Measurements from ENCODE around the gene SEMA6A. TPM values are rescaled to one million over a fixed set of nuclear protein-coding genes. Genes with fewer than 3 reads are reported as not detected.
A peak's percentile ranks its signal among the peaks of the same experiment; 100 is the strongest.

The SEMA6A gene
- total and polyA plus RNA-seq, 12 donors = 2.9 to 11.3 (median 7.8) TPM

DNA sequence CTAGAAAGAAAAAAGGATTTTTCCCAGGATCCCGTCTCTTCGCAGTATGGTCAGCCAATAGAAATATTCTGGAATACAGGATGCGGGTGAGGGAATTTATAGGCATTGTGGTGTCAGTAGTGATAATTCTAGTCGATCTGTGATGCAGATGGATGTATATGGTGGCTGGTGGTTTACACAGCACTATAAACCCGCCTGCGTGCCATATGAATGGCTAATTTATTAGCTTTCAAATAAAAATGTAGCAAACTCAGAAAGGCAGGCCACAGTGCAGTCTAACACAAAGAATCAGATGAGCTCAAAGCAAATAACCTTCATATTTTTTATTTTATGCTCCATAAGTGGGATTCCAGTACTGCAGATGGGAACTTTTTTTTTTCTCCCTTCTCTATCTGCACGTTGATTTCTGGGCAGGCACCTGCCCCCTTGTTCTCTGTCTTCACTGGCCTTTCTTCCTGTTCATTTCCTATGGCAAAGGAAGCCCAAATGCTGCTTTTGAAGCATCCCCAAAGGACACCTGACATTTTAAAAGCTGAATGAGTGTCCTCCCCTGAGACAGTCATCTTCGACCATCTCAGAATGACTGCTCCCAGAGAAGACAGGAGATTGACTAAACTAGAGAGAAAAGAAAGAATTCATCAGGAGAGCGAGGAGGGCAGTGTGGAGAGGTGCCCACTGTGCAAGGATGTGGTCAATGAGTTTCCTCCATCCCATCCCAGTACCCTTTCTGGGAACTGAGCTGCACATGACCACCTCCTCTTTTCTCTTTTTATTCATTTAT is 52.1 kb downstream of the SEMA6A start:
- no peak for TF ChIP-seq CTCF (IDR thresholded peaks at IDR 0.05)
- DNase-seq = no peak
- intact Hi-C loops (cut with DNase I) = no loop called here
- 80 to 87% methylated on average over 9 of the region's 9 CpGs for WGBS, 2 donors
- no peak overlapping the region for H3K4me3 ChIP-seq
- H3K4me1 ChIP-seq = peaks cover 0 to 61% (median 22%) of the 10 kb centered on the region in 9 donors
- no peaks in the 10 kb centered on the region for H3K9me3 ChIP-seq
- H3K27me3 ChIP-seq = no peaks in the 10 kb centered on the region
- no peaks in the 10 kb centered on the region for H3K36me3 ChIP-seq
- peak overlapping the region in 1 of 10 donors; percentile 59 for H3K27ac ChIP-seq
- no peak for ATAC-seq

DNA sequence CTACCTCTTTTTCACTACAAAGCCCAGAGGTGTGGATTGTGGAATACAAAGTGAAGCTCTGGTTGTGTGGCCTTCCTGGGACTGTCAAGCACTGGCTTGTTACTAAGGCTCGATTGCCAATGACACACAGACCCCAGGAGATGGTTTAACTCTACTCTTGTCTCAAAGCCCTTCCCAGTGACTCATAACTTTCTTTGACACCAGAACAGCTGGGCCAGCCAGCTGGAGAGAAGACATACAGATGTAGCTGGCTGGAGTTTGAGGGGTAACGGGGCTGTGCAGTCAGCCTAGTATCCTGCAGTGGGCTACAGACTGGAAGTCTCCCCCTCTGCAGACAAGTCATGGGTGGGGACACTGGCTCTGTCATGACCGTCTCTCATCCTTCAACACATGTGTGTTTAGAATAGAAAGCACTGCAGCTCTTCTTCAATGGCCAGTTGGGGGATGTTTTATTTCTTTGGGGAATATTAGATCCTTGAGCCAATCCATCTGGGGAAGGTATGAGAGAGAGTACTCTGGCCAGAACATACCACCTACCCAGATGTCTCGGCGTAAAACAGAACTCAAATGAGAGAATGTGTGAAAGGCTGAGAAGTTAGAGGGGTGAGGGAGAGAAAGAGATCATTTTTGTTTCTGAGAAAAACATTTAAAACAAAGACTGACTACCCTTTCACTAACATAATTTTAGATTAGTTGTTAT is 53.3 kb downstream of the SEMA6A start:
- H3K27ac ChIP-seq = peak overlapping the region in 9 of 10 donors; percentile 7 to 59 (median 40)
- no peaks in the 10 kb centered on the region for H3K36me3 ChIP-seq
- H3K27me3 ChIP-seq = no peaks in the 10 kb centered on the region
- no peak overlapping the region for H3K4me3 ChIP-seq
- peaks cover 0 to 73% (median 31%) of the 10 kb centered on the region in 9 donors for H3K4me1 ChIP-seq
- no peak for TF ChIP-seq CTCF (IDR thresholded peaks at IDR 0.05)
- intact Hi-C loops (cut with DNase I) = no loop called here
- ATAC-seq = peak; percentile 73 to 90 (median 80)
- H3K9me3 ChIP-seq = no peaks in the 10 kb centered on the region
- DNase-seq = peak in 1 of 2 donors; percentile 43
- WGBS, 2 donors = 60 to 75% methylated on average over 5 of the region's 5 CpGs

- DNase-seq (peak in 1 of 2 donors; percentile 13), ATAC-seq (peak; percentile 72 to 88 (median 80))
- H3K27me3 ChIP-seq = no peaks in the 10 kb centered on the region
- H3K9me3 ChIP-seq = no peaks in the 10 kb centered on the region
- no peak overlapping the region for H3K4me3 ChIP-seq
- TF ChIP-seq CTCF (IDR thresholded peaks at IDR 0.05) = no peak
- H3K27ac ChIP-seq = peak overlapping the region in 9 of 10 donors; percentile 7 to 59 (median 40)
- WGBS, 2 donors = 43 to 49% methylated on average over 1 of the region's 1 CpG
- intact Hi-C loops (cut with DNase I) = no loop called here
- peaks cover 0 to 78% (median 36%) of the 10 kb centered on the region in 9 donors for H3K4me1 ChIP-seq
- no peaks in the 10 kb centered on the region for H3K36me3 ChIP-seq
Measured at GRCh38 chr5:116520771-116521170, 53.9 kb downstream of the SEMA6A start.

DNA sequence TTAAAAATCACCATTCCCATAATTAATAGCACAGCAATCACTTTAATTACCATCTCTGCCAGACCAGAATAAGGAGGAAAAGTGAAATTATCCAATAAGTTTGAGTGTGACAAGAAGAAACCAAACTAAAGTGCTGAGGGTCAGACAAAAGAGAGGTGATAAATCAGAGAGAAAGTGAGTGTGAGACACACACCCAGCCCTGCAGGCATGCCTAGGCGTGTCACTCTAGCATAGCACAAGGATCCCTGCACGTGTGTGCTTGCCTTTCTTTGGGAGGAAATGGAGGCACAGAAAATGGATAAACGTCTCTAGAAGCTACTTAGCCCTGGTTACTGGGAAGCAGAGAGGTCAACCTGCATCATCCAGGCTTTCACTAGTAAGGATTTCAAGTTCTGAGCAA is 56.2 kb downstream of the SEMA6A start:
- H3K27ac ChIP-seq = no peak overlapping the region
- DNase-seq (no peak), ATAC-seq (no peak)
- no peak for TF ChIP-seq CTCF (IDR thresholded peaks at IDR 0.05)
- peaks cover 0 to 79% (median 36%) of the 10 kb centered on the region in 9 donors for H3K4me1 ChIP-seq
- no peaks in the 10 kb centered on the region for H3K9me3 ChIP-seq
- intact Hi-C loops (cut with DNase I) = no loop called here
- H3K27me3 ChIP-seq = no peaks in the 10 kb centered on the region
- no peaks in the 10 kb centered on the region for H3K36me3 ChIP-seq
- 71 to 81% methylated on average over 3 of the region's 3 CpGs for WGBS, 2 donors
- H3K4me3 ChIP-seq = no peak overlapping the region
